Suprapubic skin (tissue), 4 donors: Measurements from ENCODE around the gene CCDC57.

Source experiments
- POLR2A ChIP-seq, 2 donors: fragments of 450-650 bp; IDR thresholded peaks; one replicate each; pipeline ENCODE4 v1.6.1; 2017; ENCODE audit warnings: antibody characterized with exemption in 2 of 2, mild to moderate bottlenecking in 2 of 2, moderate library complexity in 2 of 2
- POLR2AphosphoS5 ChIP-seq, 3 donors: sonication (generic); formaldehyde crosslinking; IDR thresholded peaks; one replicate each; pipeline ENCODE4 v1.6.1; 2017; ENCODE audit warnings: antibody characterized with exemption in 3 of 3
- TF ChIP-seq, protein P1 (sequence below), 2 donors: fragments of 200-600 bp in 1 of 2; fragments of 450-650 bp in 1 of 2; sonication (generic) in 1 of 2; IDR thresholded peaks; one replicate each; pipeline ENCODE4 v1.5.1; 2016 to 2019; ENCODE audit warnings: antibody characterized with exemption in 2 of 2, mild to moderate bottlenecking in 1 of 2, moderate library complexity in 1 of 2

DNA sequence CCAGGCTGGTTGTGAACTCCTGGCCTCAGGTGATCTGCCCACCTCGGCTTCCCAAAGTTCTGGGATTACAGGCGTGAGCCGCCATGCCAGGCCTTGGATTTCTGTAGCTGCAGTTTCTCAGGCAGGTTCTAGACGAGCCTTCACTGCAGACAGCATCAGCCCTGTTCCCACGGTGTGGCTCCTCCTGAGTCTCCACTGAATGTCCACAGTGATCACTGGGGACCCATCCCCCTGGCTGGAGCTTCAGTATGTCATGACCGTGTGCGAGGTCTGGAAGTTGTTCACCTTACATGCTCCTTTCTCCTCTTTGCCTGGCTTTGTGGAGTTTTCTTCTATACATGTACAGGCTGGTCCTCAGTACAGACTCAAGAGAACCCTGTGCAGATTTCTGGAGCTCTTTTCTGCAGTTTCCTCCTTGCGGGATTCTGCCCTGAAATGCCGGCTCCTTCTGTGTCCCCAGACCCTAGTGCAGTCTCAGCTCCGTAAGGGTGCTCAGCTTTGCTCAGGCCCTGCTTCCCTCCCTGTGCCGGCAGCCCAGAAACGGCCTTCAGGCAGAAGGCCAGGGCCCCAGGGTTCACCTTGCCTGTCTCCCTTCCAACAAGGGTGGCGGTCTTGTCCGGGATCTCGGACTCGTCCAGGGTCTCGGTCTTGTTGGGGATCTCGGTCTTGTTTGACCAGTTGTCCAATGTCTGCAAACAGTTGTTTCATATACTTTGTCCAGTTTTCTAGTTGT is 100.3 kb downstream of the CCDC57 start:
- TF ChIP-seq, protein P1, sequence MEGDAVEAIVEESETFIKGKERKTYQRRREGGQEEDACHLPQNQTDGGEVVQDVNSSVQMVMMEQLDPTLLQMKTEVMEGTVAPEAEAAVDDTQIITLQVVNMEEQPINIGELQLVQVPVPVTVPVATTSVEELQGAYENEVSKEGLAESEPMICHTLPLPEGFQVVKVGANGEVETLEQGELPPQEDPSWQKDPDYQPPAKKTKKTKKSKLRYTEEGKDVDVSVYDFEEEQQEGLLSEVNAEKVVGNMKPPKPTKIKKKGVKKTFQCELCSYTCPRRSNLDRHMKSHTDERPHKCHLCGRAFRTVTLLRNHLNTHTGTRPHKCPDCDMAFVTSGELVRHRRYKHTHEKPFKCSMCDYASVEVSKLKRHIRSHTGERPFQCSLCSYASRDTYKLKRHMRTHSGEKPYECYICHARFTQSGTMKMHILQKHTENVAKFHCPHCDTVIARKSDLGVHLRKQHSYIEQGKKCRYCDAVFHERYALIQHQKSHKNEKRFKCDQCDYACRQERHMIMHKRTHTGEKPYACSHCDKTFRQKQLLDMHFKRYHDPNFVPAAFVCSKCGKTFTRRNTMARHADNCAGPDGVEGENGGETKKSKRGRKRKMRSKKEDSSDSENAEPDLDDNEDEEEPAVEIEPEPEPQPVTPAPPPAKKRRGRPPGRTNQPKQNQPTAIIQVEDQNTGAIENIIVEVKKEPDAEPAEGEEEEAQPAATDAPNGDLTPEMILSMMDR (IDR thresholded peaks at IDR 0.05) = no peak
- no peak for TF ChIP-seq POLR2A (IDR thresholded peaks at IDR 0.05)
- no peak for TF ChIP-seq POLR2AphosphoS5 (IDR thresholded peaks at IDR 0.05)
